HCT116 (cell line): Measurements from ENCODE around the gene RSAD2. TPM values are rescaled to one million over a fixed set of nuclear protein-coding genes. Genes with fewer than 3 reads are reported as not detected.

ENCODE experiments used
- total RNA-seq: library from RNA; stranded (reverse); gene quantifications from one replicate; pipeline ENCODE4 v1.2.1, GENCODE V29; 2021; ENCODE audit not compliant: unreplicated experiment

The RSAD2 gene
- total RNA-seq, 1 experiment from 2014 or later: not detected

Other genes with a start within 250 kb of the RSAD2 start
- 1.5 TPM for gene CMPK2, start 11.9 kb upstream of the RSAD2 start, total RNA-seq
- gene RNF144A, start 39.6 kb downstream of the RSAD2 start, total RNA-seq: 13.0 TPM